GM21515 (cell line): Measurements from ENCODE around the gene EEPD1.

Source experiments
- ATAC-seq: cut with Tn5 transposase; IDR thresholded peaks from one replicate; pipeline ENCODE4 v1.9.1; 2021; ENCODE audit not compliant: unreplicated experiment

Gene EEPD1

GRCh38 chr7:36278620-36279172 lies 125.6 kb downstream of the EEPD1 start:
- ATAC-seq, result no peak

- peak; percentile 72 for ATAC-seq
Measured at GRCh38 chr7:36279200-36279925, 126.3 kb downstream of the EEPD1 start.

- ATAC-seq, result no peak
Measured at GRCh38 chr7:36279926-36280315, 126.9 kb downstream of the EEPD1 start.

- peak; percentile 45 for ATAC-seq
Measured at GRCh38 chr7:36280840-36281812, 128.1 kb downstream of the EEPD1 start.

- no peak for ATAC-seq
Measured at GRCh38 chr7:36281945-36282717, 129.1 kb downstream of the EEPD1 start.

GRCh38 chr7:36283181-36283580 lies 130.1 kb downstream of the EEPD1 start:
- no peak for ATAC-seq

- peak; percentile 46 for ATAC-seq
Measured at GRCh38 chr7:36283711-36284130, 130.7 kb downstream of the EEPD1 start.

- ATAC-seq, result no peak
Measured at GRCh38 chr7:36284456-36285090, 131.5 kb downstream of the EEPD1 start.

GRCh38 chr7:36285276-36285675 lies 132.2 kb downstream of the EEPD1 start:
- no peak for ATAC-seq

- no peak for ATAC-seq
Measured at GRCh38 chr7:36286226-36286625, 133.2 kb downstream of the EEPD1 start.

- no peak for ATAC-seq
Measured at GRCh38 chr7:36286688-36287087, 133.6 kb downstream of the EEPD1 start.

GRCh38 chr7:36287371-36288241 lies 134.6 kb downstream of the EEPD1 start:
- no peak for ATAC-seq

GRCh38 chr7:36288501-36288900 lies 135.4 kb downstream of the EEPD1 start:
- no peak for ATAC-seq

- no peak for ATAC-seq
Measured at GRCh38 chr7:36289833-36290661, 137.0 kb downstream of the EEPD1 start.

- no peak for ATAC-seq
Measured at GRCh38 chr7:36291387-36292316, 138.6 kb downstream of the EEPD1 start.

- ATAC-seq, result no peak
Measured at GRCh38 chr7:36295090-36295489, 142.0 kb downstream of the EEPD1 start.

- no peak for ATAC-seq
Measured at GRCh38 chr7:36296284-36296683, 143.2 kb downstream of the EEPD1 start.
